ENCODE data around the gene LHX3. TPM values are rescaled to one million over a fixed set of nuclear protein-coding genes. Genes with fewer than 3 reads are reported as not detected.

The LHX3 gene
- total and polyA plus RNA-seq, 2 of the 8 experiments (the other 6 are each of a cell fraction or from before 2014, with no cell fraction given) = 0.02 TPM; not detected in 1

DNA sequence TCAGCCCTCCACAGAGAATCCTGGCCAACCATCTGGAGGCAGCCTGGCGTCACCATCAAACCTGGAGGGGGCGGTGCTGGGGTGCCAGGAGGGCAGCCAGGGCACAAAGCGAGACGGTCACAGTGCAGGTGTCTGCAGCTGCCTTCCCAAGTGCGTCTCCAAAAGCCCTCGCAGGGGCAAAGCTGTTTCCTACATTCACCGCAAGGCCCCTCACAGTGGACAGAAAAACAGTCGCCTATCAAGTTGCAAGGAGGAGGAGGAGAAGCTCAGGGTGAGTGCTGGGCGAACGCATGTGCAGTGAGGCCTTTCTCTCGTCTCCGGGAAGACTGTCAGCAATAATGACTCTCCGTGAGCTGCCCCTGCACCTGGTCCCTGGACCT lies 18.0 kb upstream of the LHX3 start:
- Histone ChIP-seq H3K4me2 (ENCODE audit: insufficient read depth in 1 of 2, low read depth in 2 of 2, low read length in 2 of 2) (no peak overlapping the region), H2AFZ (ENCODE audit: low read length) (no peak overlapping the region), H2BK15ac (ENCODE audit: low read length) (no peak overlapping the region), H4K5ac (ENCODE audit: insufficient read length, low read depth, low read length) (no peak overlapping the region), H3K18ac (ENCODE audit: extremely low read depth, low read length) (no peak overlapping the region), H3K9ac (replicated peaks in 1 of 4; ENCODE audit: extremely low read depth in 1 of 4, low read depth in 3 of 4, low read length in 3 of 4) (no peak overlapping the region), H3K27ac (ENCODE audit: low read depth, low read length) (no peak overlapping the region), H4K8ac (ENCODE audit: extremely low read depth, insufficient read depth, low read length) (no peak overlapping the region), H2BK120ac (replicated peaks; ENCODE audit: low read depth, low read length) (no peak overlapping the region), H3K36me3 (ENCODE audit: control insufficient read depth in 2 of 4, insufficient read depth in 4 of 4, low read length in 3 of 4) (peaks cover 0 to 2% (median 1%) of the 10 kb centered on the region in 4 experiments; a peak in 4 of 8 replicates), H3K4me3 (ENCODE audit: extremely low read depth in 1 of 4, insufficient read depth in 2 of 4, low read depth in 3 of 4, low read length in 4 of 4) (no peak overlapping the region), H3K27me3 (replicated peaks in 1 of 4; ENCODE audit: control insufficient read depth in 3 of 4, extremely low read depth in 1 of 4, insufficient read depth in 3 of 4, low read length in 3 of 4) (no peaks in the 10 kb centered on the region), H3K56ac (replicated peaks; ENCODE audit: insufficient read length, low read depth, low read length) (no peak overlapping the region), H4K20me1 (replicated peaks in 1 of 2; ENCODE audit: control insufficient read depth in 1 of 2, insufficient read depth in 2 of 2, low read length in 2 of 2) (peaks cover 24 to 38% of the 10 kb centered on the region in 2 experiments), H3K4ac (replicated peaks; ENCODE audit: insufficient read length, low read depth, low read length) (no peak overlapping the region), H2BK5ac (ENCODE audit: low read depth, low read length) (no peak overlapping the region), H3K79me1 (ENCODE audit: low read depth, low read length) (peaks cover 16% of the 10 kb centered on the region), H3K4me1 (replicated peaks in 1 of 4; ENCODE audit: control insufficient read depth in 3 of 4, insufficient read depth in 4 of 4, low read length in 3 of 4) (no peaks in the 10 kb centered on the region; a peak in 2 of 7 replicates), H2BK20ac (ENCODE audit: low read length) (no peak overlapping the region), H2BK12ac (ENCODE audit: low read depth, low read length) (no peak overlapping the region), H3K9me3 (ENCODE audit: insufficient read depth in 2 of 2, low read depth in 1 of 2, low read length in 1 of 2) (no peaks in the 10 kb centered on the region), H3K23ac (ENCODE audit: insufficient read length) (no peak overlapping the region), H3K14ac (ENCODE audit: insufficient read length) (no peak overlapping the region), H2AK5ac (ENCODE audit: low read depth, low read length) (no peak overlapping the region), H3K23me2 (ENCODE audit: low read depth, low read length) (no peaks in the 10 kb centered on the region), H3K79me2 (ENCODE audit: control insufficient read depth in 1 of 2, insufficient read depth in 2 of 2, low read length in 2 of 2) (peaks cover 0 to 34% of the 10 kb centered on the region in 2 experiments; a peak in 2 of 4 replicates), H4K91ac (replicated peaks; ENCODE audit: insufficient read length, low read length) (no peak overlapping the region)
- 91% methylated on average over 13 of the region's 13 CpGs; no CpG with 5 or more reads in 1 of the 2 experiments for WGBS, 2 experiments (ENCODE audit: extremely low coverage in 1 of 2, insufficient coverage in 1 of 2, insufficient read length in 1 of 2, insufficient replicate concordance in 2 of 2, low coverage in 1 of 2, low lambda C conversion rate in 2 of 2, missing lambda C conversion rate in 1 of 2)
- ChIA-PET CTCF (ENCODE audit: partially characterized antibody) (interaction anchor here (0.8 to 6.7 kb wide), 14 partner anchors 7 to 89 kb away, joined by 3 to 52 read pairs (median 4); partner anchors contain the start of gene LHX3), POLR2A (ENCODE audit: partially characterized antibody) (interaction anchor here (0.7 kb wide), 1 partner anchor 19 kb away, joined by 3 read pairs; no protein-coding TSS in a partner anchor)
- DNase-seq (ENCODE audit: low read depth in 1 of 2, low spot score in 2 of 2) (no peak), FAIRE-seq (no peak)
- TF ChIP-seq CTBP2 (IDR thresholded peaks at IDR 0.05; ENCODE audit: borderline replicate concordance, insufficient read depth, insufficient read length, low read length) (no peak), ASH2L (IDR thresholded peaks at IDR 0.05; ENCODE audit: low read length) (no peak)

Data from H1 (cell line).